Muscle layer of colon (tissue), 2 donors: ENCODE results near the gene NEK9.
A peak's percentile ranks its signal among the peaks of the same experiment; 100 is the strongest.

Source experiments
- H3K27ac ChIP-seq: one replicate; pipeline ENCODE4 v1.7.0; 2013; ENCODE audit warnings: low read depth, mild to moderate bottlenecking, low read length, moderate library complexity
- H3K27me3 ChIP-seq, 2 donors: one replicate each; pipeline ENCODE4 v1.7.0; 2013; ENCODE audit warnings: low read length in 2 of 2, mild to moderate bottlenecking in 2 of 2; ENCODE audit not compliant: insufficient read depth in 2 of 2, control insufficient read depth in 1 of 2
- H3K36me3 ChIP-seq: one replicate; pipeline ENCODE4 v1.7.0; 2013; ENCODE audit warnings: mild to moderate bottlenecking, low read length; ENCODE audit not compliant: insufficient read depth
- H3K4me1 ChIP-seq: one replicate; pipeline ENCODE4 v1.7.0; 2013; ENCODE audit warnings: mild to moderate bottlenecking, low read length; ENCODE audit not compliant: insufficient read depth
- H3K4me3 ChIP-seq, 2 donors: one replicate each; pipeline ENCODE4 v1.7.0; 2013; ENCODE audit warnings: low read length in 2 of 2, low read depth in 1 of 2, mild to moderate bottlenecking in 1 of 2, moderate library complexity in 1 of 2
- H3K9ac ChIP-seq: one replicate; pipeline ENCODE4 v1.7.0; 2013; ENCODE audit warnings: low read length
- H3K9me3 ChIP-seq: one replicate; pipeline ENCODE4 v1.7.0; 2013; ENCODE audit warnings: mild to moderate bottlenecking, low read length
- donor health status: abdominal sarcoma.
- donor health status: Adenocarcinoma of cecum.

Gene NEK9

GRCh38 chr14:75143761-75144527, 17.1 kb upstream of the NEK9 start:
- Histone ChIP-seq H3K9me3 (no peaks in the 10 kb centered on the region), H3K27ac (peak overlapping the region; percentile 5), H3K9ac (no peak overlapping the region), H3K36me3 (peaks cover 6% of the 10 kb centered on the region), H3K27me3 (no peaks in the 10 kb centered on the region), H3K4me1 (peaks cover 46% of the 10 kb centered on the region), H3K4me3 (no peak overlapping the region)

- H3K9ac ChIP-seq = no peak overlapping the region
- H3K27ac ChIP-seq = no peak overlapping the region
- H3K9me3 ChIP-seq = no peaks in the 10 kb centered on the region
Measured at GRCh38 chr14:75142494-75142893, 15.6 kb upstream of the NEK9 start.

GRCh38 chr14:75141967-75142366, 15.1 kb upstream of the NEK9 start:
- no peak overlapping the region for H3K27ac ChIP-seq
- H3K9ac ChIP-seq = no peak overlapping the region
- H3K36me3 ChIP-seq = peaks cover 6% of the 10 kb centered on the region
- no peak overlapping the region for H3K4me3 ChIP-seq
- no peaks in the 10 kb centered on the region for H3K9me3 ChIP-seq
- peaks cover 48% of the 10 kb centered on the region for H3K4me1 ChIP-seq
- H3K27me3 ChIP-seq = no peaks in the 10 kb centered on the region

More at GRCh38 chr14:75142494-75142893, 15.6 kb upstream of the NEK9 start:
- peaks cover 6% of the 10 kb centered on the region for H3K36me3 ChIP-seq
- H3K4me3 ChIP-seq = no peak overlapping the region
- no peaks in the 10 kb centered on the region for H3K27me3 ChIP-seq
- peaks cover 48% of the 10 kb centered on the region for H3K4me1 ChIP-seq

- Histone ChIP-seq H3K4me3 (no peak overlapping the region), H3K36me3 (peaks cover under 1% of the 10 kb centered on the region), H3K9me3 (no peaks in the 10 kb centered on the region), H3K4me1 (peaks cover 48% of the 10 kb centered on the region), H3K27ac (no peak overlapping the region), H3K9ac (no peak overlapping the region), H3K27me3 (no peaks in the 10 kb centered on the region)
Measured at GRCh38 chr14:75141062-75141461, 14.2 kb upstream of the NEK9 start.

DNA sequence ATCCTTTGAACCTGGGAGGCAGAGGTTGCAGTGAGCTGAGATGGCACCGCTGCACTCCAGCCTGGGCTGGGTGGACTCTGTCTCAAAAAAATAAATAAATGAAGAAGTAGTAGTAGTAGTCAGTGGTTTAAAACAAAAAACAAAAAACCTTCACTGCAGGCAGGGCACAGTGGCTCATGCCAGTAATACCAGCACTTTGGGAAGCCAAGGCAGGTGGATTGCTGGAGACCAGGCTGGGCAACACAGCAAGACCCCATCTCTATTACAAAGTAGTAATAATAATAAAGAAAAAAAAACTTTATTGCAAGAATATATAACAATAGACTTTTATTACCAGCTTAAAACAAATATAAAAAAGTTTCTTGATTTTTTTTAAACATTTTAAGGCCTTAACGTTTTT, 13.8 kb upstream of the NEK9 start:
- Histone ChIP-seq H3K9me3 (no peaks in the 10 kb centered on the region), H3K27ac (no peak overlapping the region), H3K36me3 (no peaks in the 10 kb centered on the region), H3K4me1 (peaks cover 48% of the 10 kb centered on the region), H3K9ac (no peak overlapping the region), H3K4me3 (no peak overlapping the region), H3K27me3 (no peaks in the 10 kb centered on the region)

GRCh38 chr14:75139185-75139584, 12.3 kb upstream of the NEK9 start:
- H3K27ac ChIP-seq = no peak overlapping the region
- no peak overlapping the region for H3K4me3 ChIP-seq
- no peaks in the 10 kb centered on the region for H3K27me3 ChIP-seq
- peaks cover 47% of the 10 kb centered on the region for H3K4me1 ChIP-seq
- H3K36me3 ChIP-seq = peaks cover 10% of the 10 kb centered on the region
- H3K9me3 ChIP-seq = no peaks in the 10 kb centered on the region
- H3K9ac ChIP-seq = no peak overlapping the region

DNA sequence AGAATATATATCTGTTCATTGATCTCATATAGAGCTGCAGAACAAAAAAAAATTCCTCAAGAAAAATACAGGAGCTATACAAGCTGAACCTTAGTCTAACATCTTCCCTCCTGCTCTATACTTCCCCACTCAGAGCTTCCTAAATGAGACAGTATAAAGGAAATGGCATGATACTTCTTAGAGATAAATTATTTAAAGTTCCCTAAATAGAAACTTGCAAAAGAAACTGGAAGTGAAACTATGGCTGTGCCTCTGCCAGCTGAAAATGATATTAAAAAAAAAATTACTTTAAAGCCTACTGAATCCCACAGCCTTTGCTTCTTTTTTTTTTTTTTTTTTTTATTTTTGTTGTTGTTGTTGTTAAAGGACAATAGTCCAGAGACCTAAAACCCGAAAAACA, 11.6 kb upstream of the NEK9 start:
- Histone ChIP-seq H3K4me3 (no peak overlapping the region), H3K9me3 (no peaks in the 10 kb centered on the region), H3K27me3 (no peaks in the 10 kb centered on the region), H3K36me3 (peaks cover 17% of the 10 kb centered on the region), H3K4me1 (peaks cover 42% of the 10 kb centered on the region), H3K27ac (no peak overlapping the region), H3K9ac (no peak overlapping the region)

DNA sequence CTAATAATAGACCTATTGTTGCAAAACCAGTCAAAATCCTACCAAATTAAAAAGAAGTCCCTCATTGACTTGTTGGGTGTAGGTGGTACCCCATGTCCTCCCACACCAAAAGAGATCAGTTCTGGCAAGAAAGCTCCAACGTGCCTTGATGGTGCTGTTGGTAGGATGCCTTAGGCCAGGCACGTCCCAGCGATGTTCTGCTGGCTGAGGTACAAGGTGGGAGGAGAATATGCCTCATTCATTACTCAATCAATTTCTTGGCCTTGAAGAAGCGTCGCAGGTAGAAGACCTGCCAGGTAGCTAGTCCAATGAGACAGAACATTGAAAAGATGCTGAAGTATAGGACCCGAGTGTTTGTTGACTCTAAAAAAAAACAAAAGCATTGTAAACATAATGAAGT, 7.8 kb upstream of the NEK9 start:
- no peaks in the 10 kb centered on the region for H3K27me3 ChIP-seq
- no peak overlapping the region for H3K27ac ChIP-seq
- H3K9ac ChIP-seq = no peak overlapping the region
- peaks cover 16% of the 10 kb centered on the region for H3K4me1 ChIP-seq
- no peaks in the 10 kb centered on the region for H3K9me3 ChIP-seq
- H3K4me3 ChIP-seq = no peak overlapping the region
- peaks cover 20% of the 10 kb centered on the region for H3K36me3 ChIP-seq

DNA sequence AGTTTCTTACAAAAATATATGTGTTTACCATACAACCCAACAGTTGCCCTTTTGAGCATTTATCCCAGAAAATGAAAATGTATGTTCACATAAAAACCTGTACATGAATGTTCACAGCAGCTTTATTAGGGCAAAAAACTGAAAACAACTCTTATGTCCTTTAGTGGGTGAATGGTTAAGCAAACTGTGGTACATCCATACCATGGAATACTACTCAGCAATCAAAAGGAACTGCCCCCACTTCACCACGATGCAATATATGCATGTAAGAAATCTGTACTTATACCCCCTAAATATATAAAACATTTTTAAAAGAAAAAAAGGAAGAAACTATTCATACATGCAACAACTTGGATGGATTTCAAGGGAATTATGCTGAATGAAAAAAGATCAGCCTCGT, 6.7 kb upstream of the NEK9 start:
- Histone ChIP-seq H3K9ac (no peak overlapping the region), H3K4me1 (peaks cover 7% of the 10 kb centered on the region), H3K36me3 (peaks cover 20% of the 10 kb centered on the region), H3K4me3 (no peak overlapping the region), H3K27ac (no peak overlapping the region), H3K9me3 (no peaks in the 10 kb centered on the region), H3K27me3 (no peaks in the 10 kb centered on the region)

- Histone ChIP-seq H3K9ac (no peak overlapping the region), H3K27ac (no peak overlapping the region)
Measured at GRCh38 chr14:75132382-75133086, 5.7 kb upstream of the NEK9 start.

GRCh38 chr14:75128596-75128990, 1.7 kb upstream of the NEK9 start:
- no peak overlapping the region for H3K9ac ChIP-seq

More at GRCh38 chr14:75132382-75133086, 5.7 kb upstream of the NEK9 start:
- Histone ChIP-seq H3K9me3 (no peaks in the 10 kb centered on the region), H3K36me3 (peaks cover 20% of the 10 kb centered on the region), H3K4me1 (peaks cover 5% of the 10 kb centered on the region), H3K4me3 (no peak overlapping the region), H3K27me3 (no peaks in the 10 kb centered on the region)

More at GRCh38 chr14:75128596-75128990, 1.7 kb upstream of the NEK9 start:
- no peak overlapping the region for H3K27ac ChIP-seq
- H3K4me1 ChIP-seq = peaks cover 20% of the 10 kb centered on the region
- H3K36me3 ChIP-seq = peaks cover 4% of the 10 kb centered on the region
- no peaks in the 10 kb centered on the region for H3K27me3 ChIP-seq
- no peak overlapping the region for H3K4me3 ChIP-seq
- no peaks in the 10 kb centered on the region for H3K9me3 ChIP-seq
